GM19452 (cell line): Measurements from ENCODE around the gene PPM1M.

Experiments used
- ATAC-seq: cut with Tn5 transposase; IDR thresholded peaks from one replicate; pipeline ENCODE4 v1.9.1; 2021; ENCODE audit not compliant: unreplicated experiment

The PPM1M gene

DNA sequence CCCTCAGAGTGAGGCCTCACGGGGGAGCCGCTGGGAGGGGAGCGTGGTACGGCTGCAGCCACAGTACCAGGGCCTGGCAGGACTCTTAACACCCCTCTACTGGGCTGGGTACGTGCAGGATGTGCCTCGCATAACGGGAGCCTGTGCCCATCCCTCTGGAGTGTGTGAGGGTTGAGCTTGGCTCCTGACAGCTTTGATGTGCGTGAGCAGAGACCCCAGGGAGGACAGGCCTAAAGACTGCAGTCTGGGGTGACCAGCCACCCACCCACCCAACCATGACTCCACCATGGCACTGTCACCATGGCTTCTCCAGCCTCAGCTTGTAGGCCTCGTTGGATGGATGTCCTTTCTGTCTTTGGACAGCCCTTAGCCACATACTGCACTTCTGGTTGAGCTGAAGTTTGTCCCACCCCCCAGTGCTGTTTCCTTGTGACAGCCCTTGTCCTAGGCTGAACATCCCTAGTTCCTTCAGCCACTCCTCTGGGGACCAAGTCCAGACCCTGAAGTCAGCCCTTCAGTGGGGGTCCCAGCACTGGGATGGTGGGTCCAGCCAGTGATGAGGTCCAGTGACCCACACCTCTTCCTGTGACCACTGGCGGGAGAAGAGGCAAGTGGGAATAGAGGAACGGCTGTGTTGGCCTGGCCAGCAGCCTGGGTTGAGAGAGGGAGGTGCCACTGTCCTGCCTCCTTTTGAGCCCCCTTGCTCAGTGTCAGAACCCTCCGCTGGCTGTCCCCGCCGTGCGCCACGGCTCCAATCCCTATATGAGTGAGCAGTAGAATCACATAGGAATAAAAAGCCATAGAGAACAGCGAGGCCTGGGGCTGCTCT lies 48.1 kb downstream of the PPM1M start:
- ATAC-seq = no peak

- ATAC-seq = no peak
These were observed 49.0 kb downstream of the PPM1M start for GRCh38 chr3:52294320-52295150.

DNA sequence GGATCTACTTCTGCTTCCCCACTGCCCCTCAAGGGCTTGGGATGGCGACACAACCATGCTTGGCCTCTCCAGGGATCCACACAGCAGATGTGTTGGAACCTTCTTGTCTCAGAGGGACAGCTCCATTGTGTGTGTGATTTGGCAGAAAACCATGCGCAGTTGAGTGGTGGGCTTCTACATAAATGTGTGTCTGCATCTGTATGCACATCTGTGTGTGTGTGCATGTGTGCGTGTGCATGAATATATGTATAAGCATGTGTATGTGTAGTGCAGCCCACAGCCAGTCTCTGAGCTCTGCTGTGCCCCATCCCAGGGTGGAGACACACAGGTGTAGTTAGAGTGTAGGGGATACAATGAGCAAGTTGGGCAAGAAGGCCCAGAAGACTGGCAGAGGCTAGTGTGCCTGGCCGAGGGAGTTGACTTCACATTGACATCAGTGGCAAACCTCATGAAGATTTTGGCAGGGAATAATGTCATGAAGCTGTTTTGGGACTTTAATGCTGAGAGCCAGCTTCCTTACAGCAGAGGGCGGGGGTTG lies 50.2 kb downstream of the PPM1M start:
- no peak for ATAC-seq

DNA sequence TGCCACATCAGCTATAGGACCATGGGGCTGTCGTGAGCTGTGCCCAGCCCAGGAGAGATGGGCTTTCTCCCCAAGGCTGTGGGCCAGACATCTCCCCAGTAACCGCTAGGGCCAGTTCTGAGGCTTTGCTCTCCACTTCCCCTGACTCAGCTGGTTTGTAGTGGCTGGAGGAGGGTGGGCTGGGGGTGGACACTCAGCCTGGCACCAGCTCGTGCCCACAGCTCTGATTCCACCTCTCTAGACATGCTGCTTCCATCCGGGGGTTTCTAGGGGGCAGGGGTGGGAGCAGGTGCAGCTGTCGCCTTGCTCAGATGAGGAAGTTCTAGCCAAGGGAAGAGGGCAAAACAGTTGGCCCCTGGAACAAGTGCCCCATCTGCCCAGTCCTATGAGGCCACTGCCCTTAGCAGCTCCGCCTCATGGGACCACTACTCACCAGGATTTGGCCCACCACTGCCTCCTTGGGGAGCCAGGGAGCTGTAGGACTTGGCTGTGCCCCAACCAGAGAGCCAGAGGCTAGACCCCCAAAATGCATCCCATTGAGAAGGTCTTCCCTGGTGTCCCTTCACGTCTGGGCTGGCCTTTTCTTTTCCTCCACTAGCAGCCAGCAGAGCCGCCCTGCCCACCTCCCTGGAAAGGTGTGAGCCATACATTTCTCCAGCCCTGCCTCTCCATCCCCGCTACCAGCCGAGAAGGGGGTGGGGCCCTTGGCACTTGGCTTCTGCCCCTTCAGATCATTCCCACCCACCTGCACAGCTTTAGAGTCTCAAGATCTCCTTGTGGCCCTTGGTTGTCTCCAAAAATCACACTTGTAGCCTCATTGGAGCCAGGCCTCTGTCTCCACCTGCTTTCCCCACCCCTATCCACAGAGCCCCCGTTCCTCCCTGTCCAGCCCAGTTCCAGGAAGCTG lies 51.9 kb downstream of the PPM1M start:
- no peak for ATAC-seq

DNA sequence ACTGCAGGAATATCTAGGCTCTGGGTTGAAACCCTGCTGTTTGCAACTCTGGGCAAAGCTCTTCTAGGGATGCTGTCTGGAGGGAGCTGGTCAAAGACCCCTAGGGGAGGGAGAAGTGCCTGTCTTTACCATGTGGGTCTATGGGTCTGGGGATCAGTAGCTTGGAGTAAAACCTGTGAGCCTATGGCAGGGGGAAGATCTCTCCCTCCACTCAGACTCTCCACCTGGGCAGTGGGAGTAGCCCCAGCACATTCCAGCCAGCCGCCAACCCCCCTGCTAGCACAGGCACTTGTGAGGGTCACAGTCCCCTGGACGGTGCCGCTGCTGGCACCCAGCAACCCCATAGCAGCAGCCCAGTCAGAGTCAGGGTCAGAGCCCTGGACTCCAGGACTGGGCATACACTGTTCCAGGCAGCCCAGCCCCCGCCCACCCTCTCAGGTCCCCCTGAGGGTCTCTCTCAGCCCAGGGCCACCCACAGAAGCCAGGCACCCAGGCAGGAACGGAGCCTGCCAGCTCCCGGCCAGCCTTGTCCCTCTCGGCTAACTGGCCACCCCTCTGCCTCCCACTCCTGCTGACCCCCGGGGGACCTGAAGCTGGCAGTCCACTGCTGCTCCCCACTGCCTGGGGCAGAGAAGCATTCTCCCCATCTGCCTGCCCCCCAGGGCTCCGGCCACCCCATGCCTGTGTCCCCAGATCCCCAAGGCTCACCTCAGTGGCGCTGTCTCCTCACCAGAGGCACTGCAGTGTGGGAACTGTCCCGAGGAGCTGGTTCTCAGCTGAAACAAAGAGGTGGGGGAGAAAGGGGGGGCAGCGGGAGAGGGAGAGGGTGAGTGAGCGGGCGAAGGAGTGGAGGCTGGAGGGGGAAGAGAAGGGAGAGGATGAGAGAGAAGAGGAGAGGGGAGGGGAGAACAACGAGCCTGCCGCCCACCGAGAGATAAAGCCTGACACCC lies 52.9 kb downstream of the PPM1M start:
- no peak for ATAC-seq

GRCh38 chr3:52299247-52299878 lies 53.8 kb downstream of the PPM1M start:
- ATAC-seq = no peak
